T-cell (primary cell): Measurements from ENCODE around the gene ANK3. TPM values are rescaled to one million over a fixed set of nuclear protein-coding genes. Genes with fewer than 3 reads are reported as not detected.

Source experiments
- ATAC-seq, 4 experiments: fragments of 200-7000 bp in 3 of 4; fragments of 150-1000 bp in 1 of 4; cut with Tn5 transposase; replicated peaks in 1 of 4; 1 replicate in 3 of 4; 2 replicates in 1 of 4; pipeline ENCODE4 v1.10.0; 2021; ENCODE audit warnings: moderate library complexity in 3 of 4, mild to moderate bottlenecking in 2 of 4, moderate number of reproducible peaks in 1 of 4
- CTCF ChIA-PET, 2 donors: fragments of 300-600 bp; sonication (Branson Sonifier 250); formaldehyde crosslinking; loops; one replicate each; lab custom pipeline; 2022; ENCODE audit warnings: antibody characterized with exemption in 2 of 2; lab: Charles Lee
- POLR2A ChIA-PET, 2 donors: fragments of 300-600 bp; sonication (Branson Sonifier 250); formaldehyde crosslinking; loops; one replicate each; lab custom pipeline; 2022; ENCODE audit warnings: antibody characterized with exemption in 2 of 2; lab: Charles Lee
- DNase-seq, 35 experiments: peaks; one replicate each; pipeline versions ENCODE4 v3.0.0 to v3.0.0-alpha.2; 2013 to 2023
- H3K27ac ChIP-seq: one replicate; pipeline ENCODE4 v1.5.1; 2013; ENCODE audit warnings: low read length
- H3K27me3 ChIP-seq, 2 experiments: replicated peaks in 1 of 2; 1 replicate in 1 of 2; 2 replicates in 1 of 2; pipeline versions ENCODE4 v1.6.1 to v1.7.0; 2013; ENCODE audit warnings: low read length in 1 of 2, mixed read lengths in 1 of 2; ENCODE audit not compliant: control insufficient read depth in 2 of 2, insufficient read depth in 2 of 2; ENCODE audit errors: extremely low read depth in 1 of 2
- H3K36me3 ChIP-seq, 2 donors: 1 replicate in 1 of 2; 2 replicates in 1 of 2; pipeline versions ENCODE4 v1.6.1 to v1.7.0; 2013; ENCODE audit warnings: low read length in 1 of 2; ENCODE audit not compliant: control insufficient read depth in 2 of 2, insufficient read depth in 1 of 2; ENCODE audit errors: extremely low read depth in 1 of 2
- H3K4me1 ChIP-seq, 2 experiments: 1 replicate in 1 of 2; 2 replicates in 1 of 2; pipeline versions ENCODE4 v1.6.1 to v1.7.0; 2013; ENCODE audit warnings: low read length in 2 of 2, mixed read lengths in 1 of 2; ENCODE audit not compliant: insufficient read depth in 2 of 2, control insufficient read depth in 1 of 2; ENCODE audit errors: extremely low read depth in 1 of 2
- H3K4me3 ChIP-seq, 2 donors: 1 replicate in 1 of 2; 2 replicates in 1 of 2; pipeline versions ENCODE4 v1.5.1 to v1.7.0; 2013; ENCODE audit warnings: mild to moderate bottlenecking in 2 of 2, low read length in 1 of 2, moderate library complexity in 1 of 2; ENCODE audit not compliant: control insufficient read depth in 1 of 2; ENCODE audit errors: extremely low read depth in 1 of 2
- H3K9me3 ChIP-seq: 2 replicates; pipeline ENCODE4 v1.7.0; 2013
- H3K27ac Mint-ChIP-seq, 2 donors: one replicate each; pipeline ENCODE4 v1.8.0; 2020 to 2021; ENCODE audit warnings: mild to moderate bottlenecking in 2 of 2, mixed read lengths in 2 of 2
- H3K27me3 Mint-ChIP-seq, 2 donors: one replicate each; pipeline ENCODE4 v1.8.0; 2021 to 2022; ENCODE audit warnings: mixed read lengths in 2 of 2
- H3K36me3 Mint-ChIP-seq: one replicate; pipeline ENCODE4 v1.8.0; 2021; ENCODE audit warnings: mixed read lengths
- H3K4me1 Mint-ChIP-seq, 3 donors: one replicate each; pipeline ENCODE4 v1.8.0; 2020 to 2022; ENCODE audit warnings: mixed read lengths in 3 of 3, mild to moderate bottlenecking in 1 of 3
- H3K4me3 Mint-ChIP-seq, 3 donors: one replicate each; pipeline ENCODE4 v1.8.0; 2020 to 2022; ENCODE audit warnings: mild to moderate bottlenecking in 3 of 3, mixed read lengths in 3 of 3, moderate library complexity in 3 of 3
- H3K9me3 Mint-ChIP-seq, 3 donors: one replicate each; pipeline ENCODE4 v1.8.0; 2020 to 2022; ENCODE audit warnings: mixed read lengths in 3 of 3
- WGBS: methylation state at CpG from one replicate; pipeline ENCODE4 v1.1.5; 2013; ENCODE audit warnings: missing lambda C conversion rate; ENCODE audit not compliant: insufficient coverage; 5-methylcytosine and 5-hydroxymethylcytosine counted together
- total RNA-seq, 35 experiments: library from RNA in 6 of 35; stranded (reverse) in 6 of 35; fragments of 120-200 nt in 1 of 35; gene quantifications; one replicate each; pipeline versions ENCODE4 v1.2.1 to v1.2.4 and lab custom pipeline; 2013 to 2026

Gene ANK3
- total RNA-seq, 5 donors from 2014 or later (not counting 1 experiment from before 2014, with no cell fraction given), result 43.0 to 74.8 (median 56.7) TPM

DNA sequence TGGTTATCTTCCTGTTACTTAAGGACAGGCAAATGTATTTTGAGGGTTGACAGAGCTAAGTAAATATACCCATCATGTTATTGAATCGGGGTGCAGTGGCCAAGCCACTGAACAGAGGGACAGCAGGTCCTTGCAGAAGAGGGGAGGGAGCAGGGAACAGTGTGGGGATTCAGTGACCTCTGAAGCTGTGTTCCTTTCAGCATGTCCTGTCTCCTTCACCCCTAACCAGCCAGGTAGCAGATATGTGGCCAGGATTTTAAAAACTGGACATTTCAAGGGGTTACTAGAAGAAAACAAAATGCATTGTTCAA, 12.7 kb downstream of the ANK3 start:
- DNase-seq, result no peak
- H3K27me3 ChIP-seq, result no peaks in the 10 kb centered on the region
- H3K9me3 Mint-ChIP-seq, result no peaks in the 10 kb centered on the region
- H3K4me1 ChIP-seq, result no peaks in the 10 kb centered on the region
- H3K27ac ChIP-seq, result no peak overlapping the region
- no peaks in the 10 kb centered on the region for H3K9me3 ChIP-seq
- H3K27ac Mint-ChIP-seq, result no peak overlapping the region
- H3K4me1 Mint-ChIP-seq, result peaks cover 0 to 5% (median 5%) of the 10 kb centered on the region in 3 donors
- H3K36me3 ChIP-seq, result no peaks in the 10 kb centered on the region
- H3K27me3 Mint-ChIP-seq, result no peaks in the 10 kb centered on the region
- ChIA-PET CTCF (no interaction called here), POLR2A (no interaction called here)
- H3K4me3 Mint-ChIP-seq, result no peak overlapping the region
- no peak overlapping the region for H3K4me3 ChIP-seq
- peaks cover 9% of the 10 kb centered on the region for H3K36me3 Mint-ChIP-seq
- no peak for ATAC-seq
- WGBS, result 80% methylated on average over 1 of the region's 1 CpG

GRCh38 chr10:60376221-60377041, 13.2 kb downstream of the ANK3 start:
- 33% methylated on average over 1 of the region's 6 CpGs for WGBS

GRCh38 chr10:60375293-60376004, 14.2 kb downstream of the ANK3 start:
- peaks cover 0 to 8% (median 8%) of the 10 kb centered on the region in 3 donors for H3K4me1 Mint-ChIP-seq
- H3K4me3 Mint-ChIP-seq, result no peak overlapping the region
- WGBS, result 93% methylated on average over 3 of the region's 5 CpGs

More at GRCh38 chr10:60376221-60377041, 13.2 kb downstream of the ANK3 start:
- H3K36me3 Mint-ChIP-seq, result peaks cover 9% of the 10 kb centered on the region
- no peak overlapping the region for H3K4me3 Mint-ChIP-seq
- H3K27me3 Mint-ChIP-seq, result no peaks in the 10 kb centered on the region
- no peaks in the 10 kb centered on the region for H3K9me3 Mint-ChIP-seq
- Histone ChIP-seq H3K4me1 (no peaks in the 10 kb centered on the region), H3K27me3 (no peaks in the 10 kb centered on the region), H3K9me3 (no peaks in the 10 kb centered on the region), H3K4me3 (no peak overlapping the region), H3K27ac (no peak overlapping the region), H3K36me3 (no peaks in the 10 kb centered on the region)
- DNase-seq, result no peak
- ChIA-PET POLR2A (no interaction called here), CTCF (interaction anchor here in 1 of 2 donors (0.6 kb wide), 1 partner anchor 271 kb away, joined by 3 read pairs; no protein-coding TSS in a partner anchor)
- H3K27ac Mint-ChIP-seq, result no peak overlapping the region
- peaks cover 0 to 5% (median 5%) of the 10 kb centered on the region in 3 donors for H3K4me1 Mint-ChIP-seq
- ATAC-seq, result no peak

DNA sequence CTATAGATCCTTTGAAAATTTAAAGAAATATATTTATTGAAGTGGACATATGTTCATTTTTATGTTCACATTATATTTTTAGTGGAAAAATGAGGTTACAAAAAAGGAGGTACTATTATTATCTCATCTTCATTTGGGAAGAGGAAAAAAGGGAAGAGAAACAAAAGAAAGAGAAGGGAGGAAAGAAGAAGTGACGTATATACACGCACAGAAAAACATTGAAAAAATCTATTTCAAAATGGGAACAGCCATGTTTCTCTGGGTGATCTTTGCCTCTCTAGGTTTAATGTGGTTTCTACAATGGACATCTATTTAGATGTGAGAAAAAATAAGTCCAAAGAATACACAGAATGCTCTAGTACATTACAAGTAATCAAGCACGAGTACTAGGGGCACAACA, 14.8 kb downstream of the ANK3 start:
- no peak for DNase-seq
- Mint-ChIP-seq H3K9me3 (no peaks in the 10 kb centered on the region), H3K36me3 (peaks cover 9% of the 10 kb centered on the region), H3K4me1 (peaks cover 0 to 8% (median 8%) of the 10 kb centered on the region in 3 donors), H3K4me3 (no peak overlapping the region), H3K27ac (no peak overlapping the region), H3K27me3 (no peaks in the 10 kb centered on the region)
- Histone ChIP-seq H3K27ac (no peak overlapping the region), H3K9me3 (no peaks in the 10 kb centered on the region), H3K27me3 (no peaks in the 10 kb centered on the region), H3K4me3 (no peak overlapping the region), H3K4me1 (no peaks in the 10 kb centered on the region), H3K36me3 (no peaks in the 10 kb centered on the region)
- 100% methylated on average over 1 of the region's 3 CpGs for WGBS
- ChIA-PET CTCF (no interaction called here), POLR2A (no interaction called here)
- ATAC-seq, result no peak

More at GRCh38 chr10:60375293-60376004, 14.2 kb downstream of the ANK3 start:
- no peak for DNase-seq
- Mint-ChIP-seq H3K36me3 (peaks cover 9% of the 10 kb centered on the region), H3K9me3 (no peaks in the 10 kb centered on the region), H3K27ac (no peak overlapping the region), H3K27me3 (no peaks in the 10 kb centered on the region)
- no peak for ATAC-seq
- H3K4me3 ChIP-seq, result no peak overlapping the region
- H3K27ac ChIP-seq, result no peak overlapping the region
- CTCF ChIA-PET, result interaction anchor here in 1 of 2 donors (0.6 kb wide), 1 partner anchor 272 kb away, joined by 3 read pairs; no protein-coding TSS in a partner anchor
- no peaks in the 10 kb centered on the region for H3K27me3 ChIP-seq
- POLR2A ChIA-PET, result no interaction called here
- H3K9me3 ChIP-seq, result no peaks in the 10 kb centered on the region
- no peaks in the 10 kb centered on the region for H3K36me3 ChIP-seq
- H3K4me1 ChIP-seq, result no peaks in the 10 kb centered on the region

DNA sequence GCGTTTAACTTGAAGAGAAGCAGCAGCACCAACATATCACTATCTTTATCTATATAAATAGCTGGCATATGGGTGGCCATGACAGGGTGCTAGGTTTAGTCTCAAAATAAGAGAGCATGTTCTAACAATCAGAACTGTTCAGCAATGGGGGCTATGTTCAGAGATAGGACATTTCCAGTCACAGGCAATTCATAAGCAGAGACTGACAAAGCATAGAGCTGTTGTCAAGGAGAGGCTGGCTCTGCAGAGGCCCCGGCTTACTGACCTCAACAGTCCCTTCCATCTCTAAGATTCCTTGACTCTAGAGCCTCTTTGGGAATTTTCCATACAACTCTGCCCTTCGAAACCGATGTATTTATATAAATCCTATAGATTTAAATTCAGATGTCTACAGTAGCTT, 17.2 kb downstream of the ANK3 start:
- Histone ChIP-seq H3K27me3 (no peaks in the 10 kb centered on the region), H3K9me3 (no peaks in the 10 kb centered on the region), H3K4me1 (no peaks in the 10 kb centered on the region), H3K27ac (no peak overlapping the region), H3K36me3 (no peaks in the 10 kb centered on the region), H3K4me3 (no peak overlapping the region)
- ATAC-seq (no peak), DNase-seq (no peak)
- H3K27me3 Mint-ChIP-seq, result no peaks in the 10 kb centered on the region
- WGBS, result no CpG with 5 or more reads among the region's 4 CpGs
- no peak overlapping the region for H3K27ac Mint-ChIP-seq
- CTCF ChIA-PET, result no interaction called here
- H3K4me3 Mint-ChIP-seq, result no peak overlapping the region
- POLR2A ChIA-PET, result no interaction called here
- peaks cover 0 to 6% (median 4%) of the 10 kb centered on the region in 3 donors for H3K4me1 Mint-ChIP-seq
- peaks cover 9% of the 10 kb centered on the region for H3K36me3 Mint-ChIP-seq
- H3K9me3 Mint-ChIP-seq, result no peaks in the 10 kb centered on the region

DNA sequence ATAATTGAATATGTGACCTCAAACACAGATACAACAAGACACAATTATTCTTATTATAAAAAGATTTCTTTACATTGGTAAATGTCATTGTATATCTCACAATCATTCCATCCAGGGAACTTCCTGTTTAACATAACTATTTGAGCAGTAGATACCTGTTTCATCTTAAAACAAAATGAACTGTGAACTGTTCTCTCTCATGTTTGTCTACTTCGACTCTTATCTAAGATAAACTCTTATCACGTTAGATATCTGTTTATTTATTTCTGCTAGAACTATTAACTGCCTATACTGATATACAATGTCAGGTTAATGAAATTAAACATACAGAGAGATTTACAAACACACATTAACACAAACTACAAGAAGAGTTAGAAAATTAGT, 20.1 kb downstream of the ANK3 start:
- H3K4me3 ChIP-seq, result no peak overlapping the region
- no peaks in the 10 kb centered on the region for H3K4me1 ChIP-seq
- peaks cover 0 to 8% (median 4%) of the 10 kb centered on the region in 3 donors for H3K4me1 Mint-ChIP-seq
- ChIA-PET CTCF (interaction anchor here in 1 of 2 donors (0.7 kb wide), 1 partner anchor 1041 kb away, joined by 3 read pairs; no protein-coding TSS in a partner anchor), POLR2A (no interaction called here)
- H3K27ac ChIP-seq, result no peak overlapping the region
- DNase-seq (no peak), ATAC-seq (no peak)
- H3K4me3 Mint-ChIP-seq, result no peak overlapping the region
- no CpG with 5 or more reads among the region's 2 CpGs for WGBS
- H3K36me3 Mint-ChIP-seq, result peaks cover 9% of the 10 kb centered on the region
- no peaks in the 10 kb centered on the region for H3K9me3 Mint-ChIP-seq
- no peak overlapping the region for H3K27ac Mint-ChIP-seq
- no peaks in the 10 kb centered on the region for H3K27me3 ChIP-seq
- no peaks in the 10 kb centered on the region for H3K27me3 Mint-ChIP-seq
- H3K36me3 ChIP-seq, result no peaks in the 10 kb centered on the region
- H3K9me3 ChIP-seq, result no peaks in the 10 kb centered on the region
